ENCODE data around the gene RIMKLB.

Gene RIMKLB, protein sequence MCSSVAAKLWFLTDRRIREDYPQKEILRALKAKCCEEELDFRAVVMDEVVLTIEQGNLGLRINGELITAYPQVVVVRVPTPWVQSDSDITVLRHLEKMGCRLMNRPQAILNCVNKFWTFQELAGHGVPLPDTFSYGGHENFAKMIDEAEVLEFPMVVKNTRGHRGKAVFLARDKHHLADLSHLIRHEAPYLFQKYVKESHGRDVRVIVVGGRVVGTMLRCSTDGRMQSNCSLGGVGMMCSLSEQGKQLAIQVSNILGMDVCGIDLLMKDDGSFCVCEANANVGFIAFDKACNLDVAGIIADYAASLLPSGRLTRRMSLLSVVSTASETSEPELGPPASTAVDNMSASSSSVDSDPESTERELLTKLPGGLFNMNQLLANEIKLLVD

DNA sequence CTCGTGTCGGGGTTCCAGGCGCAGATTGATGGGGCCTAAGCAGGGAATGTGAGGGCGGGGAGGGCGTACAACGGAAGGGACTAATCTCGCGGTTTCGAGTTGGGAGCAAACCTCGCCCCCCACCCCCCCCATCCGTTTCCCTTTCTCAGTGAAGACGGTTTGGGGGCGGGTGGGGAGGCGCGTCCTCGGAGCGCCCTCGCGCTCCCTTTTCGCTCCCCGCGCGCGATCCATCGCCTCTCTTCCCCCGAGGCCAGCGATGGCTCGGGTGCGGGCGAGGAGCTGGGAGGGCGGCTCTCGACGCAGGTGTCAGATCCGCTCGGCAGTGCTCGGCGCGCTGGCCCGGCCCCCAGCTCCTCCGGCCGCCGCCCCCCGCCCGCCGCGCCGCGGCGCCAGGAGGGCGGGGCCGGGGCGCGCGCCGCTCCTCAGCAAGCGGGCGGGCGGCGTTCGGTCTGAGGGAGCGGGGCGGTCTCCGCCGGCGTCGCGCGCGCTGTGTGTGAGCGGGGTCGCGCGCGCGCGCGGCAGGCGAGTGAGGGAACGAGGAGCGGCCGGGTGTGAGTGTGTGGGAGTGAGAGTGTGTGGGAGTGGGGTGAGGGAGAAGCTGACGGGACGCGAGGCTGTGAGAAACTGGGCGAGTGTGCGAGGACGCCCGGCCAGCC lies at the start of gene RIMKLB:
TSS of gene RIMKLB (plus strand) at position 516 of the 656 bp plus-strand sequence. CDS start 15,876 bp downstream, outside the sequence.
- DNase-seq: peak; percentile 75

DNA sequence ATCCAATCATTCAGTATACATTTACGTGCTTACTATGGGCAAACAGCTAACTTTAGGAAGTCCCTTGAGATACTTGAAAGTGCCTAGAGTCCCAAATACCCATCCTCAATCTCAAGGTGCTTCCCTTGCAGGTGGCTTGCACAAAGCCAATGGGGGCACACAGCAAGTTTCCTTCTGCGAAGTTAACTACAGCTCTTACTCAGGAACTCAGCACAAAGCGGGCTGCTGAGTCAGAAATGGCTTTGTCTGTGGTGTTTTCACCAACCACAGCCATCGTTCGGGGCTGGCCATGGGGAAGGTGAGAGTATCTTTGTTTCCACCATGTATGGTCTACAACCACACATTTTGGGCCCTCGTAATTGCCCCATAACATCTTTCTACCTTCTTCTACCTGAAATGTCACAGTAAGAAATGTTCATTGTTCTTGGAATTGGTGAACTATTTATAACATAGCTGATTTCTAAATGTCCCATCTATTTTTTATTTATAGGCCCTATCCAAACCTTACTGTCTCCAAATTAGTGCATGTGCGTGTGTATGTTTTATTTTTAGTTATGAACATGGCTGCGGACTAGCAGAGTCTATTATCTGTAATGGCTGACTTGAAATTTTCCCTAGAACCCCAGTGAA lies 49.1 kb upstream of the RIMKLB start:
- no peak for DNase-seq

DNA sequence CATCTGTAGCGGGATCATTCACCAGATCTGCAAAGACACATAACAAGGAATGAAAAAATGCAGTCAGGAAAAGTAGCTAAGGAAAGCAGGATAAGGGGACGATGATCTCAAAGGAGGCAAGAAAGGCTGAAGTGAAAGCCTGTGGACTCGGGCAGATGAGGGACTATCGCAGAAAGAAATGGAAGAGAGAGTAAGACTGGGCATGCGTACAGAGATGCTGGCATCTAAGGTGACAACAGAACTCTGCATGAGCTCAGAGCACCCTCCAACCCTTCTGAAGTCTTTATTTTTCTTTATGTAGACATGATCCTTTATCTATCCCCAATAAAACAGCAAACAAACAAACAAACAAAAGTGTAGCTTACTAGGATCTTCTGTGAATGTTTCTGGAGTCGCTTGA lies 42.4 kb upstream of the RIMKLB start:
- no peak for DNase-seq

DNA sequence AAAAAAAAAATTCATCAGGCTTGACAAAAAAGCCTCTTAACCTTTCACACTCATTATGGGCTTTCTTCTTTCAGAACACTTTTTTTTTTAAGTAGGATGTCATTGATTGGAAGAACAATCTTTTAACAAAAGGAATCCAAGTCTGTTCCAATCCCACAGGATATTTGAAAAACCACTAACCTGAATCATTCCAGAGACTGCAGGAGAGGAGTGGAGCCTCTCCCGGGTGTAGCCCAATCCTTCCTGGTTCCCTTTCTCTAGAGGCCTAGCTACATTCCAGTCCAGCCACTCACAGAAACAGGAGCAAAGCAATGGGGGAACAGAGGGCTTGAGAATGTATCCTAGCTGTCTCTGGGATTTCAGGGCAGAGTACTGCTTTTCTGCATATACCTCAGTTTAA lies 39.4 kb upstream of the RIMKLB start:
- DNase-seq: peak; percentile 42

DNA sequence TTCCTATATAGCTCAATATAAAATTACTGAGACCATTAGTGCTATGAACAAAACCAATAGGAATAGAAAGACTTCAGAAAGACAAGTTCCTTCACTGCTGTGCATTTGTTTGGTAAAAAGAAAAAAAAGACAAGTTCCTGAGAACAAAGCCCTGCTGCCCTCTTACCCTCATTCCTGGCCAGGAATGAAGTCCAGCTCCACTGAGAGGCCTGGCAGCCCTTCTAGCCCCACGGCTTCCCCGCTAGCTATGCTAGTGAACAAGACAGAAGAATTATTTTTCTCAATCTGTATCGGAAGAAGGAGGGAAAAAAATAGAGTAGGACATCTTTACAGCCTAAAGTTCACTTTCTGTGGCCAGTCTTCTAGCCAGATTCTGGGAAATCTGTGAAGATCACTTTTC lies 36.8 kb upstream of the RIMKLB start:
- no peak for DNase-seq

DNA sequence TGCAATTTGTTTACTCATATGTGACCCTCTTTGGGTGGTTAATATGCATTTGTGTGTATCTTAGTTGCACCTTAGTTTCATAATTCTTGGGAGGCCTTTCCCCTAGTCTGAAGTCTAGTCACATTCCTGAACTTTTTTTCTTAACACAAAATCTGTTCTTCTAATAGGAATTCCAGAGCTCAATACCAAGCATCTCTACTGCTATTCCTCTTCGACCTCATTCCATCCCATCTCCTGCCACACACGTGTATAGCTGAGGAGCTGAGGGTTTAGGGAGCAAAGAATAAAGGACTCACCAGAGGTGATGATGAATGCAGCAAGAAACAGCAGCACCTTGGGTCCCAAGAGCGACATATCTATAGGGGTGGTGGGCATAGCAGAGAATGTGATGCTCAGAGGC lies 36.0 kb upstream of the RIMKLB start:
- no peak for DNase-seq

DNA sequence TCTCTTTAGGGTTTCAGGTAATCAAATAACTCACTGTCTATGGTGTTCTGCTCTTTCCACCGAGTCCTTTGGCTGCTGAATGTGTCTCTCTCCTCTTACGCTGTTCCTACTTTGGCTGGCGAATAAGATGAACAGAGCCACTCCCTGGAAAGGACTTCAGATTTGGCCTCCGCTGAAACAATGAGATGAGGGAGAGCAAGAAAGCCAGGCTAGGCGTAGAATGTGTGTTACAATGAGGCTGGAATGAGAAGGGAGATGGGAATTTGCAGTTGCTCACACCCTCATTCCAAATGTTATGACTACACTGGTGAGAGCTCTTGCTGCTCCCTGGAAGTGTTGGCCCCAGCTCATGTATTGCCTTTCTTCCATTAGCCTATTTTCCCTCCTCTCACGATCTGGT lies 35.2 kb upstream of the RIMKLB start, which contains the start of gene MFAP5:
TSS of gene MFAP5 (minus strand) at position 234 of the 400 bp plus-strand sequence. CDS start 722 bp downstream, outside the sequence.
- no peak for DNase-seq

DNA sequence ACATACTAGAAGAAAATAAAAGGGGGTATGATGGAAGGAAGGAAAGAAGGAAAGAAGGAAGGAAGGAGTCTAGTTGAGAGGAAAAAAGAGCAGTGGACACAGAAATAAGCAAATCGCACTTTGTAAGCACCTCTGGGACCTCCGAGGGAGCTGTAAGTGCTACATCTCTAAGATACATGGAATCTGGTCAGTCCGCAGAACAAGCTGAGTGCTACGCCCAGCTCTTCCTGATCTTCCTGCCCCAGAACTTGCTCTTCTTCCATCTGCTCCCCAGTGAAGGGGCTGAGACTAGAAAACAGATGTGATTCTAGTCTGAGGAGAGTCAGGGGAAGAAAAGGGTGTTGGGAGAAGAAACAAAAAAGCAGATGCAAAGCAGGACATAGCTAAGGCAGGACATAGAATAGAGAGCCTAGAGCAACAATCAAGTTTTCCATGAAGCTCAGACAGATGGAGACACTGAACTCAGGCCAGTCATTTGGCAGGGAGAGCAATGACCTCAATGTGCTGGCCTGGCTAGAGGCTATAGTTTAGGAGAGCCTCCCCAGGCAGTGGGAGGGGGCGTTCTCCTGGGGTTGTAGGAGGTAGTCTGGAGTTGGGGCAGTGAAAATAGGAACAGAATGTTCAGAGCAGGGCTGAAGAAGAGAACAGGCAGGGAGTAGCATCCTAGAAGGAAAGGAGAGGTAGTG lies 33.4 kb upstream of the RIMKLB start:
- DNase-seq: no peak

DNA sequence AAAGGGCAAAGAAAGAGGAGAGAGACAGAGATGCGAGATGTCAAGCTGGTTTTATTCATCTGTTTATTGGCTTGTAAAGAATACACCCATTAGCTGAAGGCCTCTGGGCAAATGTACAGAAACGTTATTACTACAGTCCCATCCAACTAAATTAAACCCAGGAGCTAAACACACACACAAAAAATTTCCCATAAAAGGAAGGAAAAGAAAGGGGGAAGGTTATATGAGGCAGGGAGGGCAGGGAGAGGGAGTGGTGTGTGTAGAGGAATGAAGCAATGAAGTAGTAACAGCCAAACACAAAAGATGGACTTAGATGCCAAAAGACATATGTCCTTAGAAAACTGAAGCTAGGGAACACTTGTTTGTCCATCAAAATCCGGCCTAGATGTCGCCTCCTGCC lies 32.0 kb upstream of the RIMKLB start:
- DNase-seq: no peak

DNA sequence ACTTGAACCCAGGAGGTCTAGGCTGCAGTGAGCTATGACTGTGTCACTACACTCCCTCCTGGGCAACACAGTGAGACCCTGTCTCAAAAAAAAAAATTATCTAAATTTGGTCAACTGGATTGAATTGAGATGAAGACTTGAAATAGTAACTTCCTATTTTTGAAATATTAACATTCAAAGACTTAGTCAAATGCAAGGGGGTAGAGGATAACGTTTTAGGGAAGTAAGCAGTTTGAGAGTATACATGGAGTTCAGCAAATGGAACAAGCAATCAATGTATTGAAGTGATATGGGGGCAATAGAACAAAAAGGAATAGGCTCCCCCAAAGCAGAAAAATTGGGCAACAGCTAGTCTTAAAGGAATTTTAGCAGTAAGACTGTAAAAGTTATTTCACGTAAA lies 30.5 kb upstream of the RIMKLB start:
- no peak for DNase-seq

DNA sequence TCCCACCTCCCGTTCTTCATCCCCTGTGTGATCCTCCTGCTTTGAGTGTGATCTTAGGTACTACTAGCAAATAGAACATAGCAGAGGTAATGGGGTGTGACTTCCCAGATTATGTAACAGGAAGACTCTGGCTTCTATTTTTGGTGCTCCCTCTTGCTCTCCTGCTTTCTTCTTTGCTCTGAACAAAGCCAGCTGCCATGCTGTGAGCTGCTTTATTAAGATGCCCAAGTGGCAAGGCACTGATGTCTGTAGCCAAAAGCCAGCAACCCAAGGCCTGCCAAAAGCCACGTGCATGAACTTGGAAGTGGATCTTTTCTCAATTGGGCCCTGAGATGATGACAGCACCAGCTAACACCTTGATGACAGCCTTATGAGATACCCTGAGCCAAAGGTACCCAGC lies 29.4 kb upstream of the RIMKLB start:
- DNase-seq: no peak

DNA sequence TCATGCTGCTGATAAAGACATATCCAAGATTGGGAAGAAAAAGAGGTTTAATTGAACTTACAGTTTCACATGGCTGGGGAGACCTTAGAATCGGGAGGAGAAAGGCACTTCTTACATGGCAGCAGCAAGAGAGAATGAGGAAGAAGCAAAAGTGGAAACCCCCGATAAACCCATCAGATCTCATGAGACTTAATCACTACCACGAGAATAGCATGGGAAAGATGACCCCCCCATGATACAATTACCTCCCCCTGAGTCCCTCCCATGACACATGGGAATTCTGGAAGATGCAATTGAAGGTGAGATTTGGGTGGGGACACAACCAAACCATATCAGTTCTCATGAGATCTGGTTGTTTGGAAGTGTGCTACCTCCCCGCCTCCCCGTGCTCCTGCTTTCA lies 25.4 kb upstream of the RIMKLB start:
- DNase-seq: no peak

DNA sequence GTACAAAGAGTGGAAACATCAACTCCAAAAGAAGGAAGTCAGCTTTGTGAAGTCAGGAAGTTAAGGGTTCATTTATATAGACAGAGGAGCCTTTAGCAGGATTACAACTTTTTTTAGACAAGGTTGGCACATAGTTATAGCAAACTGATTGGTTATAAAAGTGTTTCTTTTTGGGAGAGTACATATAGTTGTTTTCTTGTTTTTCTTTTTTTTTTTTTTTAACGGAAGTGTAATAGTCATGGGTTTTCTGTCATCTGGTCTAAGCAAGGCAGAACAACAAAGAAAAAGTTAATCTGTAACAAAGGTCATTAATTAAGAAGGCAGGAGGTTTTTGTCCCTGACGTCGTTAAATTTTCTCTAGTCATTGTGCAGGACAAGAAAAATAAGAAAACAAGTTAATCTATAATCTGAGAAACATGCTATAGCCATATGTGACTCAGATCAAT lies 22.2 kb upstream of the RIMKLB start:
- DNase-seq: peak; percentile 67

DNA sequence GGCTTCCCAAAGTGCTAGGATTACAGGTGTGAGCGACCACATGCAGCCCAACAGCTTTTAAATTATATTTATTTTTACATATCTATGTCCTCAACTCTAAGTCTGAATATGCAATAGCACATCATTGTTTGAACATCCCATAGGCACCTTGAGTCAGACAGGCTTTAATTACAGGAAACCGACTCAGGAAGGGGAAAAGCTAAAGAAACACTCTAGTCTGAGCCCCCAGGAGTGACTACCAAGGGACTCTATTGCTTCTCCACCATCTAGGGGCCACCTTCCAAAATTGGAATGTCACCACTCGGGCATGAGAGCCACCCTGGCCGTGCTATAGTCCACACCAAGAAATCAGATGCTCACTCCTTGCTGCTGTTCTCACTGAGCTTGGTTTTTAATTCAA lies 21.1 kb upstream of the RIMKLB start:
- DNase-seq: no peak

DNA sequence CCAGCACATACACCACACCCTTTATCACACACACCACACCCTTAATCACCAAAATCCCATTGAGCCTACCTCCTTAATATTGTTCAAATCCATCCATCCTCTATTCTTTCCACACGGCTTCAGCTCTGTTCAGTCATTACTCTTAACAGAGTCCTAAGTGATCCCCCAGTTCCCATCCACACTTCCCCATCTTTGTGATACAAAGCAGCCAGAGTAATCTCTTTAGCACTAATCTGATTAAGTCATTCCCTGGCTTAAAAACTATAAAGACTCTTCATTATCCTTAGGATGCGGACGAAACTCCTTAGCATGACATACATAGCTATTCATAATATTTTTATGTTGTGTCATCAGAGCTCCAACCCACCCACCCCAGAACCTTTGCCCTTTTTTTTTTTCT lies 20.4 kb upstream of the RIMKLB start:
- DNase-seq: no peak

DNA sequence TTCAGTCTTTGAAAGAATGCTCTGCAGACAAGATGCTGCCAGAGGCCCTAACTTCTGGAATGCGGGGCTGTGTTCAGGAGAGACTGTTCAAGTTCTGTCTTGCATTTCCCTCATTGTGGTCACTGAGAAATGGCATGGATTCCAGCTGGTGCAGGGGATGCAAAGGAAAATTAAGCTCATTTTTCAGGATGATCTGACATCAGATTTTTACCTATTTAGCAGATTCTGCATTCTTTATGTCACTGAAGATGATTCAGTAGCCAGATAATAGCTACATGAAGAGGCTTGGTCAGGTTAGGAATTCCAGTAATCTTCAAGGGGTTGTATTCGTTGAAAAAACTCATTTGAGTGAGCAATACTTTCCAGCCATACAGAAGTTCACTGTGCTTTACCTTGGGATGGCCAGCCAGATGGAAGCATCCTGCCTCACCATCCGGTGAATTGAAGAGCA lies 19.1 kb upstream of the RIMKLB start:
- DNase-seq: peak; percentile 73

DNA sequence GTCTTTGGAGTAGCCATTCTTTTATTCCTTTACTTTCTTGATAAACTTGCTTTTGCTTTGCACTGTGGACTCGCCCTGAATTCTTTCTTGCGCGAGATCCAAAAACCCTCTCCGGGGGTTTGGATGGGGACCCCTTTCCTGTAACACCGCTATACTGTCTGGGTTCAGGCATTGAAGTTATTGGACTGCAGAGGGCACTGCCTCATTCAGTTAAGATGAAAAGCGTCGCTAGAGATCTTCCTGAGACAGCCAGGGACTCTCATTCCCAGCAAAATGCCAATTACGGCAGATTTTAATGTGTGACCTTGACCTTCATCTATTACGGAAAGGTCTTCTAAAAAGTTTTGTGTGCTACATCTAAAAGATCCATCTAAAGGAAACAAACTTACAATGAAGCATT lies 17.3 kb upstream of the RIMKLB start:
- no peak for DNase-seq

DNA sequence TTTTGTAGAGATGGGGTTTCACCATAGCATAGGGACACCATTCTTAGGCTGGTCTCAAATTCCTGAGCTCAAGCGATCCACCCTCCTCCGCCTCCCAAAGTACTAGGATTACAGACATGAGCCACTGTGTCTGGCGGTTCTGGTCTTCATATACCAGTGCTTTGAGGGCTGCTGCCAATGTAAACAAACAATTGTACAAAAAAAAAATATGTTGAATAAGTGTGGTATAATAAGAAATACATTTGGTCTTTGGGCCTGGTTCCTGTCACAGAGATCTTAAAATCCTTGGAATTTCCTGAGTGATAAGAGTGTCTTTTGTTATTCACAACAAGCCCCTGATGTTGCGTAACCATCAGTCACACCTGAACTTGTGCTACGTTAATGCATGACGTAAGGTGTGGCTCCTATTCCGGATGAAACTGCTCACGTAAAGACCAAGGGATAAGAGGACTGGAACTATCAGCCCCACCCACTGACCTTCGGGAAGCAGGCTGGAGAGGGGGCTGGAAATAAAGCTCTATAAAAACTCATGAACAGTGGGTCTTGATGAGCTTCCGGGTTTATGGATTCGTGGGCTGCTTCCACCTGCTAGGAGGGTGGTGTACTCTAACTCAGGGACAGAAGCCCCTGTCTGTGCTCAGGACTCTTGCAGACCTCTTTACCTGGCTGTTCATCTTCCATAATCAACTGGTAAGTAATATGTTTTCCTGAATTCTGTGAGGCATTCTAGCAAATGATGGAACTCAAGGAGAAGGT lies 16.5 kb upstream of the RIMKLB start:
- DNase-seq: no peak

DNA sequence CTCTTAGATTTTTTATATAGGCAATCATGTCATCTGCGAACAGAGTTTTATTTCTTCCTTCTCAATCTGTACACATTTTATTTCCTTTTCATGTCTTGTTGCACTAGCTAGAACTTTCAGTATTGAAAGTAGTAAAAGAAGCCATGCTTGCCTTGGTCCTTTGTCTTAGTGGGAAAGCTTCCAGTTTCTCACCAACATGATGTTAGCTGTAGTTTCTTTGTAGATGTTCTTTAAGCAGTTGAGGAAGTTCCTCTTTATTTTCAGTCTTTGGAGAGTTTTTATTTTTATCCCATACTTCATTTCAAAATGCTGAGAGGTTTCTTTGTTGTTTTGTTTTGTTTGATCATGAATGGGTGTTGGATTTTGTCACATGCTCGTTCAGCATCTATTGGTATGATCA lies 12.7 kb upstream of the RIMKLB start:
- no peak for DNase-seq

DNA sequence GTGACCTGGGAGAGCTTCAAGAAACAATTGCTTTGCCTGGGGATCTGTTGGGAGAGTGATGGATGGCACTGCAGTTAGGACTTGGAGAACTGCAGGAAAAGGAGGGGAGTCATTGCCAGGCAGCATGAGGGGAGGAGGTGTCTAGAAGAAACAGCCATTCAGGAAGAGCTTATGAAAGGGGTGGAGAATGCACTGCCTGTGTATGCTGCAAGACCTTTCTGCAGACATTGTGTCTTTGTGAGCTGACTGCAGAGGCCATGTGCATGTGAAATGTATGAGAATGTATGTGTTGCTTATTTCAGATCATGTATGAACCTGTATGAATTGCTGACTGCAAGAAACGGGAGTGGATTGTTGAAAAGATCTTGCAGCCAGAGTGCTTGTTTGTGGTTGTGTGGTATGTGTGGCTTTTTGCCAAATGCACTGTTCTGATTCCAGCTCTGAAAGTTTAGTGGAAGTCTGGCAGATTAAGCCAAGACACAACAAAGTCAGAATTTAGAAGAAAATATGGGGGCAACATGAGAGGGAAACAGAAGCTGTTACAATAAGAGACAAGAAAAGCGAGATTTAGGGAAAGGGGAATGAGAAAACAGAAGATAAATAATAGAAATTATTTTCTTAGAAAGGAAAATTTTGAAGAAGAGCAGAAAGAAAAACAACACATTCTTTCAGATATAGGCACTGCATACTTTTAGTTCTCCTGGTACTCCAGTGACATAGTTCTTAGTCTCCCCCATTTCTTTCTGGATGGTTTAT lies 9.8 kb upstream of the RIMKLB start:
- peak; percentile 95 for DNase-seq

DNA sequence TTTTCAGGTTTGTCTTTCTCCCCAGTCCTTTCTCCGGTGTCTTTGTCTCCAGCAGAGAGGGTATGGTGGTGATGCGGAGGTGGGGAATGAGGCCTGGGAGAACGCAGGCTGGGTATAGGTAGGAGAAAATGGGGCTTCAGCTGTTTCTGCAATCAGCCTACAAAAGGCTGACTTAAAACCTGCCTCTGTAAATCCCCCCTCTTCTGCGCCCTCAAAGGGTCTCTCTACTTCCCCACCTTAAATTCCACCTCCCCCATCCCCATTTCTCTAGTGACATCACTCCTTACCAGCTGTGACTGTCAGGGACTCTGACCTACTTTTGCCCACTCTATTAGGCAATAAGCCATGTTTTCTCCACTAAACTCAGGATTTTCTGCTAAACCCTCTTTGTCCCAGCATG lies 8.1 kb upstream of the RIMKLB start:
- DNase-seq: no peak

DNA sequence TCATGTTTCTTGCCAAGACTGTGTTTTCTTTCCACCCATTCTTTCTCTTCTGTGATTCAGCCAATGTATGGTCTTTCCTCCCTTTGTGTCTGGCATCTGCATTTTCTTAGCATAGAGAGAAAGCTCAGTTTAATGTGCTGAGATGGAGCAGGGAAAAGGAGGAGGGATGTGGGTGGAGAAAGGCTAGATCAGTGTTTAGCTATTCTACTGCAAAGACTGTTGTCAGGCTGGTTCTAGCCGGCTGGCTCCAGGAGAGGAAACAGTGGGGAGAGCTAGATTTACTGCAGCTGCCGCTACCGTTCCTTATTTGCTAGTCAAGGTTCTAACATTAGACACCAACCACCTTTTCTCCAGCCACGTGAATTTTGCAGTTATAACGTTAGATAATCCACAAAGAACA lies 5.2 kb upstream of the RIMKLB start:
- peak; percentile 63 for DNase-seq
